AG04449 (cell line): ENCODE results near the gene DPH7.
"Not testable (repeated sequence)": the region's sequence is repeated elsewhere in the genome, so short reads cannot be mapped to it uniquely, and the experiment has no call there.

ENCODE experiments used
- CTCF ChIA-PET: fragments of 350-600 bp; formaldehyde crosslinking; extraction: SDS; loops from one replicate; lab custom pipeline; 2021; ENCODE audit warnings: antibody characterized with exemption; lab: Yijun Ruan, JAX
- POLR2A ChIA-PET: fragments of 400-600, 350-600 bp; formaldehyde crosslinking; extraction: SDS; loops from one replicate; lab custom pipeline; 2020; ENCODE audit warnings: antibody characterized with exemption, inconsistent platforms; lab: Yijun Ruan, JAX
- DNase-seq: peaks from one replicate; pipeline ENCODE4 v3.0.0-alpha.2; 2010; ENCODE audit warnings: low read depth, low spot score
- H3K4me3 ChIP-seq: 2 replicates; pipeline ENCODE4 v1.5.1; 2011; ENCODE audit warnings: low read depth, mild to moderate bottlenecking, control low read depth, low read length
- CTCF ChIP-seq: IDR thresholded peaks from one replicate; pipeline ENCODE4 v1.5.1; 2011; ENCODE audit warnings: mild to moderate bottlenecking, moderate library complexity, low read length, control low read depth, inconsistent platforms; ENCODE audit not compliant: insufficient read depth; ENCODE audit errors: missing control alignments

Gene DPH7

GRCh38 chr9:137598943-137599342, 20.2 kb upstream of the DPH7 start:
- no peak for DNase-seq
- no peak for TF ChIP-seq CTCF
- no peak overlapping the region for H3K4me3 ChIP-seq
- ChIA-PET CTCF (interaction anchor here (0.9 kb wide), 1 partner anchor 10 kb away, joined by 3 read pairs; no protein-coding TSS in a partner anchor), POLR2A (interaction anchor here (0.9 kb wide), 1 partner anchor 16 kb away, joined by 3 read pairs; no protein-coding TSS in a partner anchor)

GRCh38 chr9:137596577-137596976, 17.9 kb upstream of the DPH7 start:
- POLR2A ChIA-PET, H3K4me3 ChIP-seq, DNase-seq: not testable (repeated sequence)
- CTCF ChIA-PET, result interaction anchor here (2.1 kb wide), 1 partner anchor 18 kb away, joined by 14 read pairs; the partner anchor contains the start of gene DPH7

- TF ChIP-seq CTCF, result no peak
- ChIA-PET CTCF (interaction anchor here (1.0 to 1.3 kb wide), 3 partner anchors 11 to 291 kb away, joined by 3 to 4 read pairs (median 3); partner anchors contain the start of gene NRARP), POLR2A (no interaction called here)
- no peak for DNase-seq
- H3K4me3 ChIP-seq, result no peak overlapping the region
Observed at GRCh38 chr9:137593176-137593575, 14.5 kb upstream of the DPH7 start.

- ChIA-PET POLR2A (no interaction called here), CTCF (interaction anchor here (1.0 to 1.3 kb wide), 3 partner anchors 11 to 291 kb away, joined by 3 to 4 read pairs (median 3); partner anchors contain the start of gene NRARP)
- DNase-seq, result no peak
- TF ChIP-seq CTCF, result no peak
- H3K4me3 ChIP-seq, result no peak overlapping the region
Observed at GRCh38 chr9:137592767-137593166, 14.0 kb upstream of the DPH7 start.

GRCh38 chr9:137590469-137591383, 12.0 kb upstream of the DPH7 start, which contains the start of gene ZMYND19:
TSS of gene ZMYND19 (minus strand) at chr9:137590512. CDS start at chr9:137590263, 249 bp downstream.
- ChIA-PET POLR2A (interaction anchor here (0.5 to 0.8 kb wide), 2 partner anchors 28 to 234 kb away, joined by 3 to 4 read pairs; partner anchors contain the start of gene EHMT1), CTCF (interaction anchor here (2.1 to 6.3 kb wide), 2 partner anchors 12 kb away, joined by 6 to 91 read pairs; partner anchors contain the start of gene DPH7)
- no peak for DNase-seq
- H3K4me3 ChIP-seq, result peak within 1 kb of the TSS; percentile 82
- no peak for TF ChIP-seq CTCF

- CTCF ChIA-PET, result interaction anchor here (6.3 kb wide), 1 partner anchor 11 kb away, joined by 91 read pairs; the partner anchor contains the start of gene DPH7
- DNase-seq, result no peak
- POLR2A ChIA-PET, result no interaction called here
- TF ChIP-seq CTCF, result no peak
- H3K4me3 ChIP-seq, result peak overlapping the region; percentile 70
Observed at GRCh38 chr9:137590123-137590468, 11.4 kb upstream of the DPH7 start.
